HepG2 (cell line): ENCODE measurements around the gene OVCA2. TPM values are rescaled to one million over a fixed set of nuclear protein-coding genes. Genes with fewer than 3 reads are reported as not detected.

ENCODE experiments used
- GABPA ChIP-seq, 2 experiments: IDR thresholded peaks; 2 replicates each; pipeline ENCODE4 v1.6.1; 2011 to 2016; ENCODE audit warnings: low read depth in 2 of 2, low read length in 1 of 2, missing biosample characterization in 1 of 2, missing genetic modification characterization in 1 of 2
- HCFC1 ChIP-seq: fragments of 150-350 bp; IDR thresholded peaks from 2 replicates; pipeline ENCODE4 v1.6.1; 2014; ENCODE audit warnings: low read depth, low read length
- HNRNPK ChIP-seq: fragments of 200-400 bp; formaldehyde crosslinking; IDR thresholded peaks from 2 replicates; pipeline ENCODE4 v1.6.1; 2018; ENCODE audit warnings: low read length, low read depth, moderate library complexity, mild to moderate bottlenecking; ENCODE audit not compliant: poor library complexity, severe bottlenecking
- HOXA5 ChIP-seq: sonication (generic); formaldehyde crosslinking; IDR thresholded peaks from 2 replicates; pipeline ENCODE4 v1.4.0; 2020; ENCODE audit warnings: missing genetic modification reagents
- KDM5B ChIP-seq: sonication (generic); formaldehyde crosslinking; IDR thresholded peaks from 2 replicates; pipeline ENCODE4 v1.4.0; 2020; ENCODE audit warnings: missing genetic modification reagents, mild to moderate bottlenecking, borderline replicate concordance
- MED8 ChIP-seq: sonication (generic); formaldehyde crosslinking; IDR thresholded peaks from 2 replicates; pipeline ENCODE4 v1.8.1; 2023; ENCODE audit warnings: mild to moderate bottlenecking, missing genetic modification reagents; ENCODE audit not compliant: insufficient replicate concordance
- MTERF4 ChIP-seq: sonication (generic); formaldehyde crosslinking; IDR thresholded peaks from 2 replicates; pipeline ENCODE4 v1.8.0; 2023; ENCODE audit warnings: mild to moderate bottlenecking, missing genetic modification reagents
- NCOR1 ChIP-seq: fragments of 200-600 bp; sonication (generic); IDR thresholded peaks from 2 replicates; pipeline ENCODE4 v1.7.0; 2017; ENCODE audit warnings: antibody characterized with exemption, low read length, borderline replicate concordance
- NFE2 ChIP-seq: sonication (generic); formaldehyde crosslinking; IDR thresholded peaks from 2 replicates; pipeline ENCODE4 v1.4.0; 2020; ENCODE audit warnings: missing genetic modification reagents
- NPAS2 ChIP-seq: sonication (generic); formaldehyde crosslinking; IDR thresholded peaks from 2 replicates; pipeline ENCODE4 v1.8.0; 2022; ENCODE audit warnings: mild to moderate bottlenecking, missing genetic modification reagents, borderline replicate concordance
- PTBP1 ChIP-seq: fragments of 200-400 bp; formaldehyde crosslinking; IDR thresholded peaks from 2 replicates; pipeline ENCODE4 v1.6.1; 2018; ENCODE audit warnings: low read length, low read depth; ENCODE audit not compliant: poor library complexity, severe bottlenecking
- RFX5 ChIP-seq: IDR thresholded peaks from 2 replicates; pipeline ENCODE4 v1.6.1; 2011; ENCODE audit warnings: low read depth, low read length, improper control_type of control experiment
- SNRNP70 ChIP-seq: fragments of 200-400 bp; formaldehyde crosslinking; IDR thresholded peaks from 2 replicates; pipeline ENCODE4 v1.6.1; 2017; ENCODE audit warnings: mild to moderate bottlenecking, low read depth, low read length, moderate library complexity
- ZBTB39 ChIP-seq: sonication (generic); formaldehyde crosslinking; IDR thresholded peaks from 2 replicates; pipeline ENCODE4 v1.5.0; 2020; ENCODE audit warnings: missing genetic modification reagents
- ZNF160 ChIP-seq: sonication (generic); formaldehyde crosslinking; IDR thresholded peaks from 2 replicates; pipeline ENCODE4 v1.8.0; 2022; ENCODE audit warnings: mild to moderate bottlenecking, inconsistent platforms, missing genetic modification reagents
- ZNF496 ChIP-seq: sonication (generic); formaldehyde crosslinking; IDR thresholded peaks from 2 replicates; pipeline ENCODE4 v1.8.1; 2023; ENCODE audit warnings: mild to moderate bottlenecking, moderate library complexity, missing genetic modification reagents; ENCODE audit not compliant: insufficient replicate concordance
- ZNF556 ChIP-seq: sonication (generic); formaldehyde crosslinking; IDR thresholded peaks from 2 replicates; pipeline ENCODE4 v1.4.0; 2020; ENCODE audit warnings: mild to moderate bottlenecking, missing genetic modification reagents, borderline replicate concordance
- ZNF75D ChIP-seq: sonication (generic); formaldehyde crosslinking; IDR thresholded peaks from 2 replicates; pipeline ENCODE4 v1.8.1; 2023; ENCODE audit warnings: missing genetic modification reagents, mild to moderate bottlenecking, borderline replicate concordance
- polyA plus RNA-seq, 8 experiments: library from polyadenylated mRNA; depleted of rRNA in 3 of 8; stranded (reverse) in 7 of 8; unstranded in 1 of 8; fragments of >200 nt; fragmentation: Illumina TruSeq in 4 of 8; extraction: Trizol in 4 of 8; gene quantifications; 2 replicates each; pipeline versions ENCODE4 v1.2.1 to v1.2.3, GENCODE V29; 2011 to 2016; ENCODE audit warnings: low read depth in 4 of 8, missing spikeins in 1 of 8, mixed read lengths in 1 of 8; ENCODE audit not compliant: insufficient read depth in 1 of 8
- total RNA-seq, 5 experiments: library from RNA; depleted of rRNA; stranded (reverse); fragments of >200 nt; fragmentation: Illumina TruSeq; extraction: Trizol; gene quantifications; 2 replicates each; pipeline ENCODE4 v1.2.3, GENCODE V29; 2016; ENCODE audit warnings: low read depth in 1 of 5
- TF ChIP-seq, protein P1 (sequence below), 2 experiments: IDR thresholded peaks; 2 replicates each; pipeline ENCODE4 v1.6.1; 2011 to 2012; ENCODE audit warnings: low read length in 2 of 2, borderline replicate concordance in 1 of 2, low read depth in 1 of 2, mild to moderate bottlenecking in 1 of 2, moderate library complexity in 1 of 2

OVCA2 gene
- total and polyA plus RNA-seq, 2 of the 13 experiments (the other 11 are each of a cell fraction or from before 2014, with no cell fraction given), result 23.7 to 28.2 TPM

DNA sequence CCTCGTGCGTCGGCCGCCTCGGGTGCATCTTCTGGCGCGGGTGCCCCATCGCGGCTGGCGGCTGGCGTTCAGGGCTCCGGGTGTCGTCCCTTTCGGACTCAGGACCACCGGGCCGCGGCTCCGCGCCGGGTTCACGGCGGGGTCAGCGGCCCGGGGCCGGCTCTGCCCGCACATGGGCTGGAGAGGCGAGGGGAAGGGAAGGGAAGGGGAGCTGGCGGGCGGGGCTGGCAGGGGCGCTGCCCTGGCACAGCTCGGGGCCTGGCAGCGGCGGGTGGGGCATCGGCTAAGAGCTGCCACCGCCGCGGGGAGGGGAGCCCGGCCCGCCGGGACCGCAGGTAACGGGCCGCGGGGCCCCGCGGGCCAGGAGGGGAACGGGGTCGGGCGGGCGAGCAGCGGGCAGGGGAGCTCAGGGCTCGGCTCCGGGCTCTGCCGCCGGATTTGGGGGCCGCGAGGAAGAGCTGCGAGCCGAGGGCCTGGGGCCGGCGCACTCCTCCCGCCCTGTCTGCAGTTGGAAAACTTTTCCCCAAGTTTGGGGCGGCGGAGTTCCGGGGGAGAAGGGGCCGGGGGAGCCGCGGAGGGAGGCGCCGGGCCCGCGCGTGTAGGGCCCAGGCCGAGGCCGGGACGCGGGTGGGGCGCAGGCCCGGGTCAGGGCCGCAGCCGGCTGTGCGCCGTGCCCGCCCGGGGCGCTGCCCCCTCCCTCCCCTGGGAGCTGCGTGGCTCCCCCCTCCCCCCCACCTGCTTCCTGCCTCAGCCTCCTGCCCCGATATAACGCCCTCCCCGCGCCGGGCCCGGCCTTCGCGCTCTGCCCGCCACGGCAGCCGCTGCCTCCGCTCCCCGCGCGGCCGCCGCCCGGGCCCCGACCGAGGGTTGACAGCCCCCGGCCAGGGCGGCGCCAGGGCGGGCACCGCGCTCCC lies 13.7 kb downstream of the OVCA2 start (continued):
- TF ChIP-seq HOXA5, result no peak
- no peak for TF ChIP-seq ZNF556
- no peak for TF ChIP-seq ZNF496 (CRISPR knock-in tag)
- peak; percentile 49; the same call in 1 of the 2 replicates for TF ChIP-seq KDM5B (CRISPR knock-in tag)
- TF ChIP-seq PTBP1, result no peak
- no peak for TF ChIP-seq RFX5
- TF ChIP-seq ZNF75D (CRISPR knock-in tag), result no peak
- TF ChIP-seq NCOR1, result no peak
- TF ChIP-seq ZNF160 (CRISPR knock-in tag), result 0 out of 2 replicates have a peak, but pooled peaks have one; percentile 15
- TF ChIP-seq MTERF4 (CRISPR knock-in tag), result no peak
- no peak for TF ChIP-seq ZBTB39 (CRISPR knock-in tag)
- no peak for TF ChIP-seq GABPA (IDR thresholded peaks at IDR 0.05; ENCODE audit: low read depth, low read length)
- TF ChIP-seq GABPA (CRISPR knock-in tag; IDR thresholded peaks at IDR 0.05; ENCODE audit: low read depth), result no peak
- TF ChIP-seq HNRNPK, result peak; percentile 90
- no peak for TF ChIP-seq HCFC1
- TF ChIP-seq MED8, result no peak
- no peak for TF ChIP-seq SNRNP70
- no peak for TF ChIP-seq NFE2 (CRISPR knock-in tag)
- TF ChIP-seq, protein P1, sequence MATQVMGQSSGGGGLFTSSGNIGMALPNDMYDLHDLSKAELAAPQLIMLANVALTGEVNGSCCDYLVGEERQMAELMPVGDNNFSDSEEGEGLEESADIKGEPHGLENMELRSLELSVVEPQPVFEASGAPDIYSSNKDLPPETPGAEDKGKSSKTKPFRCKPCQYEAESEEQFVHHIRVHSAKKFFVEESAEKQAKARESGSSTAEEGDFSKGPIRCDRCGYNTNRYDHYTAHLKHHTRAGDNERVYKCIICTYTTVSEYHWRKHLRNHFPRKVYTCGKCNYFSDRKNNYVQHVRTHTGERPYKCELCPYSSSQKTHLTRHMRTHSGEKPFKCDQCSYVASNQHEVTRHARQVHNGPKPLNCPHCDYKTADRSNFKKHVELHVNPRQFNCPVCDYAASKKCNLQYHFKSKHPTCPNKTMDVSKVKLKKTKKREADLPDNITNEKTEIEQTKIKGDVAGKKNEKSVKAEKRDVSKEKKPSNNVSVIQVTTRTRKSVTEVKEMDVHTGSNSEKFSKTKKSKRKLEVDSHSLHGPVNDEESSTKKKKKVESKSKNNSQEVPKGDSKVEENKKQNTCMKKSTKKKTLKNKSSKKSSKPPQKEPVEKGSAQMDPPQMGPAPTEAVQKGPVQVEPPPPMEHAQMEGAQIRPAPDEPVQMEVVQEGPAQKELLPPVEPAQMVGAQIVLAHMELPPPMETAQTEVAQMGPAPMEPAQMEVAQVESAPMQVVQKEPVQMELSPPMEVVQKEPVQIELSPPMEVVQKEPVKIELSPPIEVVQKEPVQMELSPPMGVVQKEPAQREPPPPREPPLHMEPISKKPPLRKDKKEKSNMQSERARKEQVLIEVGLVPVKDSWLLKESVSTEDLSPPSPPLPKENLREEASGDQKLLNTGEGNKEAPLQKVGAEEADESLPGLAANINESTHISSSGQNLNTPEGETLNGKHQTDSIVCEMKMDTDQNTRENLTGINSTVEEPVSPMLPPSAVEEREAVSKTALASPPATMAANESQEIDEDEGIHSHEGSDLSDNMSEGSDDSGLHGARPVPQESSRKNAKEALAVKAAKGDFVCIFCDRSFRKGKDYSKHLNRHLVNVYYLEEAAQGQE (IDR thresholded peaks at IDR 0.05; ENCODE audit: borderline replicate concordance in 1 of 2, low read depth in 1 of 2, low read length in 2 of 2), result no peak
- TF ChIP-seq NPAS2 (CRISPR knock-in tag), result no peak
